Activated CD4-positive, alpha-beta T cell treated with anti-CD3 and anti-CD28 coated beads, Interleukin-2, amount 10 ng/mL, durations not matched to agents 7 days and 5 days (primary cell): ENCODE measurements around the gene SCYGR7. TPM values are rescaled to one million over a fixed set of nuclear protein-coding genes. Genes with fewer than 3 reads are reported as not detected.

Experiments
- CTCF ChIA-PET: fragments of 350-600 bp; sonication (Branson Sonifier 250); formaldehyde crosslinking; loops from one replicate; lab custom pipeline; 2021; ENCODE audit warnings: antibody characterized with exemption; lab: Charles Lee
- POLR2A ChIA-PET: fragments of 350-600 bp; sonication (Branson Sonifier 250); formaldehyde crosslinking; loops from one replicate; lab custom pipeline; 2021; ENCODE audit warnings: antibody characterized with exemption; lab: Charles Lee
- DNase-seq: peaks from one replicate; pipeline ENCODE4 v3.0.0-alpha.2; 2020
- H3K27ac Mint-ChIP-seq: one replicate; pipeline ENCODE4 v1.8.0; 2021; ENCODE audit warnings: mild to moderate bottlenecking, moderate library complexity, mixed read lengths
- H3K27me3 Mint-ChIP-seq: one replicate; pipeline ENCODE4 v1.8.0; 2021; ENCODE audit warnings: mixed read lengths
- H3K36me3 Mint-ChIP-seq: one replicate; pipeline ENCODE4 v1.8.0; 2021; ENCODE audit warnings: low read depth, mixed read lengths
- H3K4me1 Mint-ChIP-seq: one replicate; pipeline ENCODE4 v1.8.0; 2021; ENCODE audit warnings: mixed read lengths
- H3K4me3 Mint-ChIP-seq: one replicate; pipeline ENCODE4 v1.8.0; 2021; ENCODE audit warnings: mild to moderate bottlenecking, moderate library complexity, mixed read lengths
- H3K9me3 Mint-ChIP-seq: one replicate; pipeline ENCODE4 v1.8.0; 2021; ENCODE audit warnings: mixed read lengths
- total RNA-seq, 2 experiments: library from RNA; stranded (reverse); gene quantifications; one replicate each; pipeline ENCODE4 v1.2.3, GENCODE V29; 2021

The SCYGR7 gene, protein sequence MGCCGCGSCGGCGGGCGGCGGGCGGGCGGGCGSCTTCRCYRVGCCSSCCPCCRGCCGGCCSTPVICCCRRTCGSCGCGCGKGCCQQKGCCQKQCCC
- total RNA-seq: not detected

- peaks cover 3% of the 10 kb centered on the region for H3K27me3 Mint-ChIP-seq
- H3K4me1 Mint-ChIP-seq: no peaks in the 10 kb centered on the region
- POLR2A ChIA-PET: no interaction called here
- no peaks in the 10 kb centered on the region for H3K9me3 Mint-ChIP-seq
- no peak within 1 kb of the TSS for H3K27ac Mint-ChIP-seq
- CTCF ChIA-PET: no interaction called here
- DNase-seq: no peak
- H3K36me3 Mint-ChIP-seq: no peaks in the 10 kb centered on the region
- H3K4me3 Mint-ChIP-seq: no peak within 1 kb of the TSS
These were observed at the start of gene SCYGR7 for GRCh38 chr2:227728035-227728434. TSS of gene SCYGR7 (plus strand) at chr2:227728335. CDS start at chr2:227728335, 0 bp downstream.

GRCh38 chr2:227684258-227684657 lies 43.9 kb upstream of the SCYGR7 start:
- Mint-ChIP-seq H3K36me3 (no peaks in the 10 kb centered on the region), H3K4me3 (no peak overlapping the region), H3K27ac (no peak overlapping the region), H3K27me3 (peaks cover 14% of the 10 kb centered on the region), H3K9me3 (no peaks in the 10 kb centered on the region), H3K4me1 (no peaks in the 10 kb centered on the region)
- no peak for DNase-seq
- ChIA-PET CTCF (no interaction called here), POLR2A (no interaction called here)

DNA sequence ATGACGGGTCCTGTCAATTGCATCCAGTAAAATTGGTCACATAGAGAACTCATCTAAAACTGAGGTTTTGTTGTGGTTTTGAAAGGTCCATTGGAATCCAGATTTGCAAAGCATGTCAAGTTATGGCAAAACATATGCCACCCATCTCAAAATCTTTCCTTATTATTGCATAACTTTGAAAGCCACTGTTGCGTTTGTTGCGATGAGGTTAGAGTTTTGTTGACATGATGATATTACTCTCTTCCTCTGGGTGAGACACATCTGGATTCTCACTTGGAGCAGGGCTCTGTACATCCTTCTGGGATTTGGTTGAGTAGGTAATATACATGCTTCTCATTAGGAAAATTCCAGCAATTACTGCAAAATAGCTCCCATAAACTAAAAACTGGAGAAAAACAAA lies 40.9 kb upstream of the SCYGR7 start:
- POLR2A ChIA-PET: no interaction called here

GRCh38 chr2:227696990-227697679 lies 31.0 kb upstream of the SCYGR7 start:
- H3K36me3 Mint-ChIP-seq: no peaks in the 10 kb centered on the region
- H3K9me3 Mint-ChIP-seq: no peaks in the 10 kb centered on the region
- peaks cover 12% of the 10 kb centered on the region for H3K27me3 Mint-ChIP-seq
- ChIA-PET POLR2A (no interaction called here), CTCF (no interaction called here)
- H3K4me3 Mint-ChIP-seq: no peak overlapping the region
- H3K4me1 Mint-ChIP-seq: no peaks in the 10 kb centered on the region
- DNase-seq: no peak
- H3K27ac Mint-ChIP-seq: no peak overlapping the region

More for the DNA sequence above, 40.9 kb upstream of the SCYGR7 start:
- no peak overlapping the region for H3K4me3 Mint-ChIP-seq
- no peak overlapping the region for H3K27ac Mint-ChIP-seq
- no peaks in the 10 kb centered on the region for H3K4me1 Mint-ChIP-seq
- no peak for DNase-seq
- no peaks in the 10 kb centered on the region for H3K36me3 Mint-ChIP-seq
- no peaks in the 10 kb centered on the region for H3K9me3 Mint-ChIP-seq
- CTCF ChIA-PET: no interaction called here
- peaks cover 29% of the 10 kb centered on the region for H3K27me3 Mint-ChIP-seq

DNA sequence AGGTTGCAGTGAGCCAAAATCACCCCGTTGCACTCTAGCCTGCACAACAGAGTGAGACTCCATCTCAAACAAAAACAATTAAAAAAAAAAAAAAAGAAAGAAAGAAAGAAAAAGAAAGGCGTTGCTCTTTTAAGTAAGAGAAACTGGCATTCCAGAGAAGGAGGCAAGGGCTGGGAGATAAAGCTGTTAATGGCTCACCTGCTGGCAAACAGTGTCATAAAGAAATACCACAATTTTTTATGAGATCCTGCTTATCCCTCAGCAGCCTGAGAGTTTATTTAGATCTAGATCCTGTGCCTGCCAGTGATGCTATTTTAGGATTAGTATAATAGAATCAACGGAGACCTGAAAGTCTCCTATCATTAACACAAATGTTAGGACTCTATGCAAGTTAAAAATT lies 26.6 kb upstream of the SCYGR7 start:
- no peak for DNase-seq
- Mint-ChIP-seq H3K4me1 (no peaks in the 10 kb centered on the region), H3K27me3 (peaks cover 2% of the 10 kb centered on the region), H3K9me3 (no peaks in the 10 kb centered on the region), H3K36me3 (no peaks in the 10 kb centered on the region), H3K4me3 (no peak overlapping the region), H3K27ac (no peak overlapping the region)
- ChIA-PET POLR2A (no interaction called here), CTCF (no interaction called here)

GRCh38 chr2:227703280-227703732 lies 24.8 kb upstream of the SCYGR7 start:
- Mint-ChIP-seq H3K9me3 (no peaks in the 10 kb centered on the region), H3K27me3 (peaks cover 2% of the 10 kb centered on the region), H3K4me1 (no peaks in the 10 kb centered on the region), H3K4me3 (no peak overlapping the region), H3K27ac (no peak overlapping the region), H3K36me3 (no peaks in the 10 kb centered on the region)
- ChIA-PET CTCF (no interaction called here), POLR2A (no interaction called here)
- no peak for DNase-seq

GRCh38 chr2:227703961-227704360 lies 24.2 kb upstream of the SCYGR7 start:
- Mint-ChIP-seq H3K4me3 (no peak overlapping the region), H3K27ac (no peak overlapping the region), H3K27me3 (peaks cover 2% of the 10 kb centered on the region), H3K9me3 (no peaks in the 10 kb centered on the region), H3K36me3 (no peaks in the 10 kb centered on the region), H3K4me1 (no peaks in the 10 kb centered on the region)
- ChIA-PET CTCF (no interaction called here), POLR2A (no interaction called here)
- DNase-seq: no peak

- peaks cover 2% of the 10 kb centered on the region for H3K27me3 Mint-ChIP-seq
- no peak for DNase-seq
- H3K4me3 Mint-ChIP-seq: no peak overlapping the region
- POLR2A ChIA-PET: no interaction called here
- H3K9me3 Mint-ChIP-seq: no peaks in the 10 kb centered on the region
- CTCF ChIA-PET: no interaction called here
- H3K4me1 Mint-ChIP-seq: no peaks in the 10 kb centered on the region
- H3K36me3 Mint-ChIP-seq: no peaks in the 10 kb centered on the region
- H3K27ac Mint-ChIP-seq: no peak overlapping the region
These were observed 21.3 kb upstream of the SCYGR7 start for GRCh38 chr2:227706859-227707258.

DNA sequence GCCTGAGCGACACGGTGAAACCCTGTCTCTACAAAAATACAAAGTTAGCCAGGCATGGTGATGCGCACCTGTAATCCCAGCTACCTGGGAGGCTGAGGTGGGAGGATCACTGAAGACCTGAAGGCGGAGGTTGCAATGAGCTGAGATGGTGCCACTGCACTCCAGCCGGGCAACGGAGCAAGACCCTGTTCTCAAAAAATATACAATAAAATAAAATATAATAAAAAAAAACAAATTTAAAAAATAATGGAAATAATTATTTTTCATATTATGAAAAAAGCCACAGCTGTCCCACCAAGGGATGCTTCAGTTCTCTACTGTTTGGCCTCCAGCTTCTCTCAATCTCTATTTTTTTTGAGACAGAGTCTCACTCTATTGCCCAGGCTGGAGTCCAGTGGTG lies 20.7 kb upstream of the SCYGR7 start:
- H3K9me3 Mint-ChIP-seq: no peaks in the 10 kb centered on the region
- no peak overlapping the region for H3K27ac Mint-ChIP-seq
- no peak for DNase-seq
- CTCF ChIA-PET: no interaction called here
- no peaks in the 10 kb centered on the region for H3K36me3 Mint-ChIP-seq
- no peak overlapping the region for H3K4me3 Mint-ChIP-seq
- POLR2A ChIA-PET: no interaction called here
- H3K4me1 Mint-ChIP-seq: no peaks in the 10 kb centered on the region
- peaks cover 2% of the 10 kb centered on the region for H3K27me3 Mint-ChIP-seq

DNA sequence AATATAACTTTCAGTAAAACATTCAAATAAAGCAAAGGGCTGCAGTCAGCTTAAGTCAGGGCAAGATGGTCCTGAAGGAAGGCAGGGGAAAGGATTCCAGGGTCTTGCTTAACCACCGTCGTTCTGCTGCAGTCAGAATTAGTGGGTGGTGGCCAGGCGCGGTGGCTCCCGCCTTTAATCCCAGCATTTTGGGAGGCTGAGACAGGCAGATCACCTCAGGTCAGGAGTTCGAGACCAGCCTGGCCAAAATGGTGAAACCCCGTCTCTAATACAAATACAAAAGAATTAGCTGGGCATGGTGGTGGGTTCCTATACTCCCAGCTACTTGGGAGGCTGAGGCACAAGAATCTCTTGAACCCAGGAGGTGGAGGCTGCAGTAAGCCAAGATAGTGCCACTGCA lies 17.1 kb upstream of the SCYGR7 start:
- H3K9me3 Mint-ChIP-seq: no peaks in the 10 kb centered on the region
- DNase-seq: no peak
- H3K4me1 Mint-ChIP-seq: no peaks in the 10 kb centered on the region
- H3K27me3 Mint-ChIP-seq: peaks cover 2% of the 10 kb centered on the region
- H3K27ac Mint-ChIP-seq: no peak overlapping the region
- CTCF ChIA-PET: no interaction called here
- no peaks in the 10 kb centered on the region for H3K36me3 Mint-ChIP-seq
- no peak overlapping the region for H3K4me3 Mint-ChIP-seq
- POLR2A ChIA-PET: no interaction called here

GRCh38 chr2:227713291-227713690 lies 14.8 kb upstream of the SCYGR7 start:
- Mint-ChIP-seq H3K9me3 (no peaks in the 10 kb centered on the region), H3K4me3 (no peak overlapping the region), H3K36me3 (no peaks in the 10 kb centered on the region), H3K4me1 (no peaks in the 10 kb centered on the region), H3K27ac (no peak overlapping the region), H3K27me3 (peaks cover 8% of the 10 kb centered on the region)
- CTCF ChIA-PET: no interaction called here
- POLR2A ChIA-PET: no interaction called here
- DNase-seq: no peak

DNA sequence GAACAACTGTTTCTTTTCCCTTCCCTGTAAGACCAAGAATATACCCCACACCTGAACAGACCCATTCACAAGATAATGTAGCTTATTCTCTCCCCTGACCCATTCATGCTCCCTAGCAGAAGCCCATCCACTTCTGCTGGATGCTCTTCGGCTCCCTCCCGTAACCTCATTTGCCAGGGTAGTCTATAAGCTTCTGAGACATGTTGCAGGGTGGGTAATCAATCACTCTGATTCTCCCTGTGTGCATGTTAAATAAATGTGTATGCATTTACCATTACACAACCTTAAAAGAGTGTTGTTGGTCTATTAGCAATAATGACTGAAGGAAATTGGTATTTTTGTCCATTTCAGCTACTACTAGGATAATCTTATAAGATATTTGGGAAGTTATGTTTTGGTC lies 11.6 kb upstream of the SCYGR7 start:
- ChIA-PET POLR2A (no interaction called here), CTCF (interaction anchor here (0.6 kb wide), 1 partner anchor 57 kb away, joined by 3 read pairs; no protein-coding TSS in a partner anchor)
- no peak for DNase-seq
- H3K36me3 Mint-ChIP-seq: no peaks in the 10 kb centered on the region
- no peaks in the 10 kb centered on the region for H3K4me1 Mint-ChIP-seq
- H3K4me3 Mint-ChIP-seq: no peak overlapping the region
- peaks cover 8% of the 10 kb centered on the region for H3K27me3 Mint-ChIP-seq
- H3K9me3 Mint-ChIP-seq: no peaks in the 10 kb centered on the region
- H3K27ac Mint-ChIP-seq: no peak overlapping the region

DNA sequence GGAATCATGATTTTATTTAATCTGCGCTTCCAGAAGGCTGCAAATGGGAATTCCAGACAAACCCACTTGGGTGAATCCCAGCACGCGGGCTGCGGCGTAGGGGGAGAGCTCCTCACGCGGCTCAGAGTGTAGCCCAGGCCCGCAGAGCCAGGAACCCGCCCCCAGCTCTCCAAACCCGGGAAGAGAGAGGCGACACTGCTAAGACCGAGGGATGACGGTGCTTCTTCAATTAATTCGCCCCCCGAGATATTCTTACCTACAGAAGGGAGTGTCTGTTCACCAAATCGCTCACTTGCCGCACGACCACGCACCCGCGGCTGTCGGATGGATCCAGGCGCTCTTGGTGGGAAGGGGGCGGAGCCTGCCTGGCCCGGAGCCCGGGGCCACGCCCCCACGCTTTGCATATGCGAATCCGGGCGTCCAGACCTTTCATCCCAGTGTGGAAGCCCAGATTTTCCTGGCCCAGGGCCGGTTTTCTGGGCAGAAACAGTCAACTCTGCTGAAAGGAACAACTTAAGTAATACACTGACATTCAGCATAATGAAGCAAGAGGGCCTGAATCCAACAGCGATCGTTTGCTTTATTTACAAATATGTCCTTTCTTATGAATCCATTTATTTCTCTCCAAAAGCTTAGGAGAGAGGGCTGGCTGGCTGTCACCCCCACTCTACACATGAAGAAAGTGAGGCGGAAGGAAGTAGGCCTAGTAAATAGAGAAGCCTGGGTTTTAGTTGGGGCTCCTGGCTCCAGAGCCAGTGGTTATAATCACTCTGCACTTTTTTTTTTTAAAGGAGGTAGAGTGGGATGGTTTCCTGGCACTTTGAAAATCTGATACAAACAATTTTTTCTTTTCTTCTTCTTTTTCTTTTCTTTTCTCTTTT lies 10.2 kb upstream of the SCYGR7 start, which contains the start of gene SLC19A3:
SLC19A3 (minus strand) TSS at position 342 of the 881 bp plus-strand sequence. CDS start 15,710 bp downstream, outside the sequence.
- Mint-ChIP-seq H3K4me3 (no peak within 1 kb of the TSS), H3K27ac (no peak within 1 kb of the TSS), H3K36me3 (no peaks in the 10 kb centered on the region), H3K27me3 (peaks cover 8% of the 10 kb centered on the region), H3K4me1 (no peaks in the 10 kb centered on the region), H3K9me3 (no peaks in the 10 kb centered on the region)
- POLR2A ChIA-PET: interaction anchor here (0.6 kb wide), 1 partner anchor 8 kb away, joined by 3 read pairs; no protein-coding TSS in a partner anchor
- DNase-seq: no peak
- CTCF ChIA-PET: interaction anchor here (0.5 kb wide), 1 partner anchor 20 kb away, joined by 3 read pairs; no protein-coding TSS in a partner anchor
